HG02798 (cell line): Measurements from ENCODE around the gene LIMD2.
"Not testable (repeated sequence)": the region's sequence is repeated elsewhere in the genome, so short reads cannot be mapped to it uniquely, and the experiment has no call there.

ENCODE experiments used
- ATAC-seq: cut with Tn5 transposase; IDR thresholded peaks from one replicate; pipeline ENCODE4 v1.9.1; 2021; ENCODE audit warnings: mild to moderate bottlenecking; ENCODE audit not compliant: unreplicated experiment, poor library complexity

The LIMD2 gene

GRCh38 chr17:63699638-63700527, at the start of gene LIMD2:
TSS of gene LIMD2 (minus strand) at chr17:63700125. CDS start at chr17:63699298, 827 bp downstream.
- peak; percentile 21 for ATAC-seq

- ATAC-seq = peak; percentile 95
Measured at GRCh38 chr17:63741408-63742173, 41.7 kb upstream of the LIMD2 start, which contains the start of gene STRADA. TSS of gene STRADA (minus strand) at chr17:63741799. CDS start at chr17:63728369, 13,430 bp downstream.

GRCh38 chr17:63741143-63741407, 41.1 kb upstream of the LIMD2 start:
- no peak for ATAC-seq

GRCh38 chr17:63740464-63741142, 40.7 kb upstream of the LIMD2 start:
- ATAC-seq = no peak

GRCh38 chr17:63735691-63736090, 35.8 kb upstream of the LIMD2 start:
- ATAC-seq = no peak

- ATAC-seq = no peak
Measured at GRCh38 chr17:63722403-63722802, 22.5 kb upstream of the LIMD2 start.

- ATAC-seq = not testable (repeated sequence)
Measured at GRCh38 chr17:63720194-63720593, 20.3 kb upstream of the LIMD2 start.

- ATAC-seq = no peak
Measured at GRCh38 chr17:63718988-63719387, 19.1 kb upstream of the LIMD2 start.

- ATAC-seq = no peak
Measured at GRCh38 chr17:63716426-63716825, 16.5 kb upstream of the LIMD2 start.

GRCh38 chr17:63714550-63715277, 14.8 kb upstream of the LIMD2 start:
- ATAC-seq = no peak

GRCh38 chr17:63709110-63709509, 9.2 kb upstream of the LIMD2 start:
- no peak for ATAC-seq

- no peak for ATAC-seq
Measured at GRCh38 chr17:63707151-63707550, 7.2 kb upstream of the LIMD2 start.

GRCh38 chr17:63706336-63707082, 6.6 kb upstream of the LIMD2 start:
- ATAC-seq = no peak

GRCh38 chr17:63705657-63706056, 5.7 kb upstream of the LIMD2 start:
- no peak for ATAC-seq

- no peak for ATAC-seq
Measured at GRCh38 chr17:63704836-63705235, 4.9 kb upstream of the LIMD2 start.

- ATAC-seq = no peak
Measured at GRCh38 chr17:63704259-63704576, 4.3 kb upstream of the LIMD2 start.

- ATAC-seq = no peak
Measured at GRCh38 chr17:63703556-63704258, 3.8 kb upstream of the LIMD2 start.

- no peak for ATAC-seq
Measured at GRCh38 chr17:63703029-63703428, 3.1 kb upstream of the LIMD2 start.

GRCh38 chr17:63702721-63703015, 2.7 kb upstream of the LIMD2 start:
- ATAC-seq = no peak
